ENCODE data around the gene TTLL8. TPM values are rescaled to one million over a fixed set of nuclear protein-coding genes. Genes with fewer than 3 reads are reported as not detected.

TTLL8 gene
- total RNA-seq, 2 donors from 2014 or later: 0.20 TPM; not detected in 1

- no peak overlapping the region for H3K27ac ChIP-seq (ENCODE audit: low read depth, low read length)
- no peak overlapping the region for H3K4me3 ChIP-seq (ENCODE audit: low read length)
- no peaks in the 10 kb centered on the region for H3K9me3 ChIP-seq (ENCODE audit: control insufficient read depth, low read length)
- no peak for TF ChIP-seq CTCF (conservative IDR thresholded peaks at IDR 0.05)
- Mint-ChIP-seq H3K9me3 (no peaks in the 10 kb centered on the region), H3K27ac (no peak overlapping the region), H3K36me3 (ENCODE audit: low read depth) (no peaks in the 10 kb centered on the region), H3K4me3 (no peak overlapping the region), H3K27me3 (ENCODE audit: insufficient read depth) (peaks cover 7% of the 10 kb centered on the region), H3K4me1 (no peaks in the 10 kb centered on the region)
- H3K4me1 ChIP-seq (ENCODE audit: control insufficient read depth, insufficient read depth, low read length): no peaks in the 10 kb centered on the region
- peaks cover 17% of the 10 kb centered on the region for H3K27me3 ChIP-seq (ENCODE audit: control insufficient read depth, insufficient read depth, low read length, poor library complexity, severe bottlenecking)
- 92 to 93% methylated on average over 19 to 23 of the region's 23 CpGs for WGBS, 2 experiments (ENCODE audit: insufficient coverage in 1 of 2, insufficient read length in 1 of 2)
- DNase-seq: no peak
- H3K36me3 ChIP-seq (ENCODE audit: control insufficient read depth, insufficient read depth, low read length): no peaks in the 10 kb centered on the region
- no peak overlapping the region for H3K9ac ChIP-seq (ENCODE audit: extremely low read depth, low read length, poor library complexity, severe bottlenecking)
Observed at GRCh38 chr22:50032941-50033601, 25.0 kb downstream of the TTLL8 start.

GRCh38 chr22:50032109-50032871 is 25.8 kb downstream of the TTLL8 start:
- Mint-ChIP-seq H3K36me3 (ENCODE audit: low read depth) (no peaks in the 10 kb centered on the region), H3K27me3 (ENCODE audit: insufficient read depth) (peaks cover 9% of the 10 kb centered on the region), H3K4me3 (no peak overlapping the region)

More at GRCh38 chr22:50032109-50032871, 25.8 kb downstream of the TTLL8 start:
- H3K9me3 ChIP-seq (ENCODE audit: control insufficient read depth, low read length): no peaks in the 10 kb centered on the region
- no peaks in the 10 kb centered on the region for H3K9me3 Mint-ChIP-seq
- H3K27ac ChIP-seq (ENCODE audit: low read depth, low read length): no peak overlapping the region
- no peak overlapping the region for H3K27ac Mint-ChIP-seq
- no peak overlapping the region for H3K4me3 ChIP-seq (ENCODE audit: low read length)
- 80 to 85% methylated on average over 15 to 24 of the region's 24 CpGs for WGBS, 2 experiments (ENCODE audit: insufficient coverage in 1 of 2, insufficient read length in 1 of 2)
- peaks cover 22% of the 10 kb centered on the region for H3K27me3 ChIP-seq (ENCODE audit: control insufficient read depth, insufficient read depth, low read length, poor library complexity, severe bottlenecking)
- H3K9ac ChIP-seq (ENCODE audit: extremely low read depth, low read length, poor library complexity, severe bottlenecking): no peak overlapping the region
- H3K36me3 ChIP-seq (ENCODE audit: control insufficient read depth, insufficient read depth, low read length): no peaks in the 10 kb centered on the region
- TF ChIP-seq CTCF (conservative IDR thresholded peaks at IDR 0.05): no peak
- no peaks in the 10 kb centered on the region for H3K4me1 Mint-ChIP-seq
- H3K4me1 ChIP-seq (ENCODE audit: control insufficient read depth, insufficient read depth, low read length): no peaks in the 10 kb centered on the region
- DNase-seq: no peak

All from endodermal cell (in vitro differentiated cells).